HCT116 (cell line): ENCODE data around the gene DDX41. TPM values are rescaled to one million over a fixed set of nuclear protein-coding genes. Genes with fewer than 3 reads are reported as not detected.

Source experiments
- ATAC-seq: fragments of 200-7000 bp; cut with Tn5 transposase; 2 replicates; pipeline ENCODE4 v1.9.1; 2020; ENCODE audit warnings: mild to moderate bottlenecking, moderate library complexity
- BruUV-seq: library from RNA; stranded (reverse); fragments of 400-500 nt; replicated peaks from 2 replicates; lab custom pipeline; 2021; lab: Mats Ljungman, UMichigan
- CTCF ChIA-PET: fragments of 300-600 bp; sonication (Branson Sonifier 250); formaldehyde crosslinking; loops from one replicate; lab custom pipeline; 2021; ENCODE audit warnings: antibody characterized with exemption; lab: Charles Lee
- POLR2A ChIA-PET: fragments of 300-600, 350-600 bp; sonication (Branson Sonifier 250); formaldehyde crosslinking; loops from one replicate; lab custom pipeline; 2021; ENCODE audit warnings: antibody characterized with exemption; lab: Charles Lee
- RAD21 ChIA-PET, 2 experiments: fragments of 300-600 bp; sonication (Branson Sonifier 250); formaldehyde crosslinking; loops; one replicate each; lab custom pipeline; 2023; ENCODE audit warnings: low total read pairs in 2 of 2; ENCODE audit not compliant: uncharacterized antibody in 2 of 2, unreplicated experiment in 2 of 2, low non-redundant PET in 1 of 2; lab: Charles Lee
- DNase-seq: peaks from one replicate; pipeline ENCODE4 v3.0.0-alpha.2; 2010; ENCODE audit warnings: low read depth, low spot score
- H2AFZ ChIP-seq: fragments of 200-600 bp; shearing (Covaris generic), sonication (generic); 2 replicates; pipeline ENCODE4 v1.6.1; 2017; ENCODE audit warnings: low read depth, mixed run types, mixed read lengths, antibody characterized with exemption, low read length; ENCODE audit not compliant: poor library complexity, severe bottlenecking
- H3K27ac ChIP-seq: 2 replicates; pipeline ENCODE4 v1.5.1; 2012; ENCODE audit warnings: low read depth, low read length
- H3K27me3 ChIP-seq: fragments of 200-600 bp; sonication (generic); 2 replicates; pipeline ENCODE4 v1.6.1; 2016; ENCODE audit warnings: mixed run types, low read length, mixed read lengths; ENCODE audit not compliant: insufficient read depth
- H3K36me3 ChIP-seq, 2 experiments: fragments of 200-500 bp in 1 of 2; fragments of 200-600 bp in 1 of 2; sonication (Bioruptor generic) in 1 of 2; sonication (generic) in 1 of 2; 2 replicates each; pipeline versions ENCODE4 v1.5.1 to v1.6.1; 2014 to 2016; ENCODE audit warnings: low read length in 2 of 2, inconsistent platforms in 1 of 2, mixed read lengths in 1 of 2, mixed run types in 1 of 2; ENCODE audit not compliant: insufficient read depth in 2 of 2, control insufficient read depth in 1 of 2
- H3K4me1 ChIP-seq, 2 experiments: fragments of 200-600 bp in 1 of 2; sonication (generic) in 1 of 2; 2 replicates each; pipeline versions ENCODE4 v1.5.1 to v1.6.1; 2012 to 2017; ENCODE audit warnings: low read length in 2 of 2, inconsistent platforms in 1 of 2, mild to moderate bottlenecking in 1 of 2, mixed read lengths in 1 of 2, mixed run types in 1 of 2, moderate library complexity in 1 of 2; ENCODE audit not compliant: insufficient read depth in 2 of 2, control insufficient read depth in 1 of 2
- H3K4me2 ChIP-seq: fragments of 200-600 bp; sonication (generic); 2 replicates; pipeline ENCODE4 v1.6.1; 2017; ENCODE audit warnings: mixed run types, low read length, mixed read lengths
- H3K4me3 ChIP-seq, 2 experiments: fragments of 200-600 bp in 1 of 2; sonication (generic) in 1 of 2; replicated peaks in 1 of 2; 2 replicates each; pipeline ENCODE4 v1.5.1; 2011 to 2016; ENCODE audit warnings: low read length in 2 of 2, control low read depth in 1 of 2, low read depth in 1 of 2, mild to moderate bottlenecking in 1 of 2, mixed read lengths in 1 of 2, mixed run types in 1 of 2
- H3K79me2 ChIP-seq: fragments of 200-600 bp; sonication (generic); 2 replicates; pipeline ENCODE4 v1.6.1; 2017; ENCODE audit warnings: mild to moderate bottlenecking, mixed run types, low read length, moderate library complexity, mixed read lengths; ENCODE audit not compliant: insufficient read depth
- H3K9ac ChIP-seq: fragments of 200-600 bp; sonication (generic); 2 replicates; pipeline ENCODE4 v1.6.1; 2016; ENCODE audit warnings: low read length, mixed read lengths
- H3K9me2 ChIP-seq: fragments of 200-600 bp; sonication (generic), shearing (Covaris generic); 2 replicates; pipeline ENCODE4 v1.6.1; 2017; ENCODE audit warnings: mixed run types, mild to moderate bottlenecking, moderate library complexity; ENCODE audit not compliant: insufficient read depth
- H3K9me3 ChIP-seq, 2 experiments: fragments of 200-500 bp in 1 of 2; fragments of 200-600 bp in 1 of 2; sonication (Bioruptor generic) in 1 of 2; sonication (generic) in 1 of 2; 2 replicates each; pipeline ENCODE4 v1.6.1; 2014 to 2017; ENCODE audit warnings: low read length in 2 of 2, mixed read lengths in 2 of 2, inconsistent platforms in 1 of 2, low read depth in 1 of 2, mild to moderate bottlenecking in 1 of 2, mixed run types in 1 of 2, moderate library complexity in 1 of 2; ENCODE audit not compliant: control insufficient read depth in 1 of 2, insufficient read depth in 1 of 2
- H4K20me1 ChIP-seq: fragments of 200-600 bp; sonication (generic), shearing (Covaris generic); 2 replicates; pipeline ENCODE4 v1.6.1; 2017; ENCODE audit warnings: mixed run types, mild to moderate bottlenecking, moderate library complexity; ENCODE audit not compliant: insufficient read depth
- ATF3 ChIP-seq: IDR thresholded peaks from 2 replicates; pipeline ENCODE4 v1.6.1; 2012
- CTCF ChIP-seq, 3 experiments: fragments of 200-600 bp in 1 of 3; sonication (generic) in 1 of 3; IDR thresholded peaks in 2 of 3; conservative IDR thresholded peaks in 1 of 3; 2 replicates each; pipeline ENCODE4 v1.5.1; 2012 to 2017; ENCODE audit warnings: low read depth in 2 of 3, low read length in 2 of 3, antibody characterized with exemption in 1 of 3, borderline replicate concordance in 1 of 3, control low read depth in 1 of 3, mild to moderate bottlenecking in 1 of 3, mixed read lengths in 1 of 3, mixed run types in 1 of 3, moderate library complexity in 1 of 3; ENCODE audit not compliant: insufficient read depth in 1 of 3
- FOSL1 ChIP-seq: IDR thresholded peaks from 2 replicates; pipeline ENCODE4 v1.6.1; 2012; ENCODE audit warnings: low read depth
- RAD21 ChIP-seq: IDR thresholded peaks from 2 replicates; pipeline ENCODE4 v1.6.1; 2012; ENCODE audit warnings: low read depth, mild to moderate bottlenecking
- SIN3A ChIP-seq: IDR thresholded peaks from 2 replicates; pipeline ENCODE4 v1.6.1; 2012; ENCODE audit warnings: low read depth
- SRF ChIP-seq: IDR thresholded peaks from 2 replicates; pipeline ENCODE4 v1.6.1; 2012; ENCODE audit warnings: low read depth
- YY1 ChIP-seq: IDR thresholded peaks from 2 replicates; pipeline ENCODE4 v1.6.1; 2011; ENCODE audit warnings: low read length, low read depth, moderate library complexity, mild to moderate bottlenecking; ENCODE audit not compliant: insufficient replicate concordance; ENCODE audit errors: extremely low read depth
- ZNF274 ChIP-seq: fragments of 200-500 bp; sonication (Bioruptor generic); IDR thresholded peaks from 2 replicates; pipeline ENCODE4 v1.6.1; 2014; ENCODE audit warnings: mild to moderate bottlenecking, low read depth, low read length, inconsistent platforms
- intact Hi-C: fragments of 100-400 bp; cut with micrococcal nuclease; formaldehyde crosslinking; loops from 2 replicates; pipeline ENCODE4 v1.10.0; 2022
- total RNA-seq: library from RNA; stranded (reverse); gene quantifications from one replicate; pipeline ENCODE4 v1.2.1, GENCODE V29; 2021; ENCODE audit not compliant: unreplicated experiment

DDX41 gene
- total RNA-seq, 1 experiment from 2014 or later: 141 TPM

- TF ChIP-seq FOSL1 (no peak), SRF (no peak)
Measured at GRCh38 chr5:177501874-177502678, 14.7 kb downstream of the DDX41 start (continued).

GRCh38 chr5:177500685-177501522 is 15.9 kb downstream of the DDX41 start:
- H3K79me2 ChIP-seq: peaks cover 12% of the 10 kb centered on the region
- TF ChIP-seq ATF3 (no peak), SIN3A (no peak), CTCF (IDR thresholded peaks at IDR 0.05 in 2 of 3, conservative IDR thresholded peaks at IDR 0.05 in 1 of 3; ENCODE audit: borderline replicate concordance in 1 of 3, insufficient read depth in 1 of 3, low read depth in 2 of 3, low read length in 2 of 3) (peak in 2 of 3 experiments; percentile 95 to 97; a peak in 4 of 6 replicates), ZNF274 (no peak), YY1 (peak; percentile 47), RAD21 (no peak)
- no TSS peak for BruUV-seq
- intact Hi-C loops: loop anchor here (1.0 to 5.0 kb wide), 3 partner anchors 111 to 386 kb away; partner anchors contain the start of genes PRELID1 and RAB24
- peak; percentile 75 for DNase-seq
- H4K20me1 ChIP-seq: peaks cover under 1% of the 10 kb centered on the region; the same call in 1 of the 2 replicates
- CTCF ChIA-PET: interaction anchor here (0.8 to 2.0 kb wide), 10 partner anchors 8 to 387 kb away, joined by 3 to 17 read pairs (median 4); partner anchors contain the start of gene DDX41
- peak overlapping the region; percentile 32; the same call in 1 of the 2 replicates for H3K4me2 ChIP-seq
- peak overlapping the region; percentile 51 for H2AFZ ChIP-seq
- H3K27me3 ChIP-seq: no peaks in the 10 kb centered on the region
- H3K27ac ChIP-seq: no peak overlapping the region
- POLR2A ChIA-PET: interaction anchor here (1.0 kb wide), 1 partner anchor 11 kb away, joined by 3 read pairs; no protein-coding TSS in a partner anchor
- H3K4me3 ChIP-seq: no peak overlapping the region
- ATAC-seq: peak; percentile 55
- H3K9ac ChIP-seq: peak overlapping the region; percentile 22; the same call in 1 of the 2 replicates
- RAD21 ChIA-PET: interaction anchor here (0.7 to 1.8 kb wide), 2 partner anchors 110 kb away, joined by 3 to 5 read pairs; no protein-coding TSS in a partner anchor
- no peaks in the 10 kb centered on the region for H3K36me3 ChIP-seq
- peaks cover 9 to 28% of the 10 kb centered on the region in 2 experiments for H3K4me1 ChIP-seq
- no peaks in the 10 kb centered on the region for H3K9me2 ChIP-seq
- H3K9me3 ChIP-seq: no peaks in the 10 kb centered on the region
